Activated CD4-positive, alpha-beta memory T cell treated with anti-CD3 and anti-CD28 coated beads, Interleukin-2, amount 10 ng/mL, durations not matched to agents 7 days and 5 days (primary cell): ENCODE results near the gene HIF1A. TPM values are rescaled to one million over a fixed set of nuclear protein-coding genes. Genes with fewer than 3 reads are reported as not detected.
"Not testable (repeated sequence)": the region's sequence is repeated elsewhere in the genome, so short reads cannot be mapped to it uniquely, and the experiment has no call there.

Experiments used
- CTCF ChIA-PET: fragments of 350-600 bp; sonication (Branson Sonifier 250); formaldehyde crosslinking; loops from one replicate; lab custom pipeline; 2021; ENCODE audit warnings: antibody characterized with exemption, inconsistent platforms; lab: Charles Lee
- POLR2A ChIA-PET: fragments of 350-600 bp; sonication (Branson Sonifier 250); formaldehyde crosslinking; loops from one replicate; lab custom pipeline; 2021; ENCODE audit warnings: antibody characterized with exemption; lab: Charles Lee
- DNase-seq: peaks from one replicate; pipeline ENCODE4 v3.0.0-alpha.2; 2020
- H3K27ac Mint-ChIP-seq: one replicate; pipeline ENCODE4 v1.8.0; 2021; ENCODE audit warnings: mild to moderate bottlenecking, mixed read lengths
- H3K27me3 Mint-ChIP-seq: one replicate; pipeline ENCODE4 v1.8.0; 2021; ENCODE audit warnings: mixed read lengths
- H3K36me3 Mint-ChIP-seq: one replicate; pipeline ENCODE4 v1.8.0; 2021; ENCODE audit warnings: low read depth, mixed read lengths
- H3K4me1 Mint-ChIP-seq: one replicate; pipeline ENCODE4 v1.8.0; 2021; ENCODE audit warnings: mixed read lengths
- H3K4me3 Mint-ChIP-seq: one replicate; pipeline ENCODE4 v1.8.0; 2021; ENCODE audit warnings: mild to moderate bottlenecking, mixed read lengths
- H3K9me3 Mint-ChIP-seq: one replicate; pipeline ENCODE4 v1.8.0; 2021; ENCODE audit warnings: mixed read lengths
- total RNA-seq, 2 experiments: library from RNA; stranded (reverse); gene quantifications; one replicate each; pipeline ENCODE4 v1.2.3, GENCODE V29; 2021

Gene HIF1A
- total RNA-seq, 2 experiments from 2014 or later = 153 to 158 TPM

DNA sequence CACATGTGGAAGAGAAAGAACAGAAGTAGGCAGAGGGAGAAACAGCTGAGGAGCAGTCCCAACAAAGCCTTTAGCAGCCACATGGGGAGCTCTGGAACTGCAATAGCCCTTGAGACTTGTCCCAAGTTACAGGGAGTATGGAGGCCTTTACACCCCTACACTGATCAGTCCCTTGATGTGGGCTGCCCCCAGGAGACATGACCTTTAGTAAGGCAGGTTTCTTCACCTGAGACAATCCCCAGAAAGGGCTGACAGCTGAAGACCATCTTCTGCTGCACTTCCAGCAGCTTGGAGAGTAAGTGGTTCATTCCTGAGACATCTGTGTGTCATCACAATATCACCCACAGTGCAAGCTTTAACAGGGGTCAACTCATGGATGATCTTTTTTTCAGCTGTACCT, 58.3 kb downstream of the HIF1A start:
- Mint-ChIP-seq H3K27ac (no peak overlapping the region), H3K27me3 (peaks cover 15% of the 10 kb centered on the region)

DNA sequence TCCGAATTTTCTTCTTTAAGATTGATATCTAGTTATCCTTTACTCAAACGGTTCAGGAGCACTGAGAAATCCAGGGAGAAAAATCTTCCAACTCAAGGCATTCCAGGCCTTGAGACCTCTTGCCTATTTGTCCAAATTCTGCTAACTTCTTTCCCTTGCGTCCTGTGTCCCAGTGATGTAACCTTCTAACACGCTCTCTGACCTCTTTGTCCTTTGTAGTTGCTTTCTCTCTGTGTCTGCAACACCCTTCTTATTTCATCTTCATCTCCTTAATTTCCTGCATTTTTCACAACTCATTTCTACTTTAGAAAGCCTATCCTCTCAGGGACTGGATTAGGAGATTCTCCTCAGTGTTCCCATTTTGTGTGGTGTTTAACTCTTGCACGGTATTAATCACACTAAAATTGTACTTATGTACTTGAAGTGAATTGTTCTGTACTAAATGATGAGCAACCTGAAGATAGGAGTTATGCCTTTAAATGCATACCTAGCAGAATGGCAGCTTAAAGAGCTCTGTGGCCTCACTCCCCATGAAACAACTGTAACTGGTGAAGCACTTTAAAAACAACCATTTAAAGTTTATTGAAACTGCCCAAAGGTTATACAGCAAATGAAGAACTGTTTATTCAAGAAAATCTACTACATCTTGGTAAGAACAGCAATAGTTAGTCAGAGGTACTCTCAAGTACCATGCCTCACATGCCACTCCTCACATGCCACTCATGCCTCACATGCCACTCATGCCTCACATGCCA, 59.5 kb downstream of the HIF1A start:
- CTCF ChIA-PET = no interaction called here
- Mint-ChIP-seq H3K4me3 (no peak overlapping the region), H3K4me1 (peaks cover 21% of the 10 kb centered on the region), H3K36me3 (peaks cover 27% of the 10 kb centered on the region), H3K9me3 (no peaks in the 10 kb centered on the region), H3K27ac (no peak overlapping the region), H3K27me3 (peaks cover 15% of the 10 kb centered on the region)
- POLR2A ChIA-PET = no interaction called here
- no peak for DNase-seq

More for the DNA sequence above, 58.3 kb downstream of the HIF1A start:
- Mint-ChIP-seq H3K4me1 (peaks cover 25% of the 10 kb centered on the region), H3K36me3 (peaks cover 35% of the 10 kb centered on the region), H3K4me3 (no peak overlapping the region), H3K9me3 (no peaks in the 10 kb centered on the region)
- ChIA-PET CTCF (interaction anchor here (0.6 to 2.7 kb wide), 3 partner anchors 8 to 275 kb away, joined by 3 to 16 read pairs (median 4); partner anchors contain the start of gene SNAPC1), POLR2A (interaction anchor here (1.4 kb wide), 1 partner anchor 8 kb away, joined by 7 read pairs; the partner anchor contains the start of gene SNAPC1)
- DNase-seq = no peak

DNA sequence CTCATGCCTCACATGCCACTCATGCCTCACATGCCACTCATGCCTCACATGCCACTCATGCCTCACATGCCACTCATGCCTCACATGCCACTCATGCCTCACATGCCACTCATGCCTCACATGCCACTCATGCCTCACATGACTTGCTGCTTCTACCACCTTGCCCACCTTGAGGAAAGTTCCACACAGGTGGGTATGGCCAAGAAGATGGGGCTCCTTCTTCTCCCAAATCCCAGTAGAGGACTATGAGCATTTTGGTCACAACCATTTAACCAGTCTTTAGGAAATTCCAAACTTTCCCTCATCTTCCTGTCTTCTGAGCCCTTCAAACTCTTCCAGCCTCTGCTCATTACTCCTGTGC, 60.0 kb downstream of the HIF1A start:
- Mint-ChIP-seq H3K4me1 (peaks cover 15% of the 10 kb centered on the region), H3K36me3 (peaks cover 23% of the 10 kb centered on the region), H3K27me3 (peaks cover 15% of the 10 kb centered on the region)
- POLR2A ChIA-PET, H3K4me3 Mint-ChIP-seq, H3K9me3 Mint-ChIP-seq, CTCF ChIA-PET, H3K27ac Mint-ChIP-seq, DNase-seq: not testable (repeated sequence)

DNA sequence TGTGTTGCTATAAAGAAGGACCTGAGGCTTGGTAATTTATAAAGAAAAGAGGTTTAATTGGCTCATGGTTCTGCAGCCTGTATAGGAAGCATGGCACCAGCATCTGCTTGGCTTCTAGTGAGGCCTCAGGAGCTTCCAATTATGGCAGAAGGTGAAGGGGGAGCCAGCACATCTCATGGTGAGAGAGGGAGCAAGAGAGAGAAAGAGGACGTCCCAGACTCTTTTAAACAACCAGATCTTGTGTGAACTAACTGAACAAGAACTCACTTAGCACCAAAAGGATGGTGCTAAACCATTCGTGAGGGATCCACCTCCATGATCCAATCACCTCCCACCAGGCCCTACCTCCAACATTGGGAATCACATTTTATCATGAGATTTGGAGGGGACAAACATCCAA, 60.8 kb downstream of the HIF1A start:
- Mint-ChIP-seq H3K4me3 (no peak overlapping the region), H3K4me1 (peaks cover 14% of the 10 kb centered on the region), H3K36me3 (peaks cover 19% of the 10 kb centered on the region), H3K27ac (no peak overlapping the region), H3K27me3 (peaks cover 15% of the 10 kb centered on the region), H3K9me3 (no peaks in the 10 kb centered on the region)
- POLR2A ChIA-PET = no interaction called here
- no peak for DNase-seq
- CTCF ChIA-PET = no interaction called here

DNA sequence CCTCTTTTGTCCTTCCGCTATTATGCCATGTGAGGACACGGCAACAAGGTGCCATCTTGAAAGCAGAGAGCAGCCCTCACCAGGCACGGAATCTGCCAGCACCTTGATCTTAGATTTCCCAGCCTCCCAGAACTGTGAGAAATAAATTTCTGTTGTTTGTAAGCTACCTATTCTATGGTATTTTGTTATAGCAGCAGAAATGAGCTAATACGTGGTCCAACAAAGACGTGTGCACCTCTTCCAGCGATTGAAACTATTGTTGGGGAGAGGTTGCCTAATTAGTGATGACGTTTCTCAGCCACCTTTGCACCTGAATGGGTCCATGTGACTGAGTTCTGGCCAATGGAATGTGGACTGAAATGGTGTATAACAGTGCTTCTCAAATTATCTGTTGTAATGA, 64.6 kb downstream of the HIF1A start:
- CTCF ChIA-PET = no interaction called here
- Mint-ChIP-seq H3K4me3 (no peak overlapping the region), H3K9me3 (no peaks in the 10 kb centered on the region), H3K4me1 (peaks cover 35% of the 10 kb centered on the region), H3K36me3 (peaks cover 10% of the 10 kb centered on the region), H3K27me3 (peaks cover 10% of the 10 kb centered on the region), H3K27ac (no peak overlapping the region)
- no peak for DNase-seq
- POLR2A ChIA-PET = no interaction called here

DNA sequence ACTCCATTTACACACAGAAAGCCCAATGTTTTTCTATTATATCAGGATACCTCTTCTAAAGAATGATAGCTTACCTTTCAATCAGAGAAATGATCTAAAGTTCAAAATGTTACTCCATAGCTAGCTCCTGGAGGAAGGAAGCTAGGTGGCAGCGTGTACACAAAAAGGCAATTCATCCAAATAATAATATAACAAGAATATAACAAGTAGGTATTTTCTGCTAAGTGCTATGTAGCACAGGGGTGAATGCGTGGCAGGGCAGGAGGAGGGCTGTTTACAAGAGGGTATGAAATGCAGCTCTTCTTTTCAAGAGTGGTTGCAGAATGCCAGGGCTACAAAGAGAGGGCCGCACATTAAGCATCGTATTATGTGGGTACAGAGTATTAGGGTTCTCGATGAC, 66.2 kb downstream of the HIF1A start:
- Mint-ChIP-seq H3K4me3 (peak overlapping the region; percentile 98), H3K9me3 (no peaks in the 10 kb centered on the region), H3K4me1 (peaks cover 49% of the 10 kb centered on the region), H3K36me3 (peaks cover 12% of the 10 kb centered on the region), H3K27ac (peak overlapping the region; percentile 96), H3K27me3 (peaks cover 5% of the 10 kb centered on the region)
- POLR2A ChIA-PET = interaction anchor here (0.6 to 4.8 kb wide), 20 partner anchors 9 to 431 kb away, joined by 3 to 34 read pairs (median 4); partner anchors contain the start of gene HIF1A
- CTCF ChIA-PET = interaction anchor here (0.5 to 1.7 kb wide), 10 partner anchors 9 to 306 kb away, joined by 3 to 16 read pairs (median 4); no protein-coding TSS in a partner anchor
- no peak for DNase-seq

DNA sequence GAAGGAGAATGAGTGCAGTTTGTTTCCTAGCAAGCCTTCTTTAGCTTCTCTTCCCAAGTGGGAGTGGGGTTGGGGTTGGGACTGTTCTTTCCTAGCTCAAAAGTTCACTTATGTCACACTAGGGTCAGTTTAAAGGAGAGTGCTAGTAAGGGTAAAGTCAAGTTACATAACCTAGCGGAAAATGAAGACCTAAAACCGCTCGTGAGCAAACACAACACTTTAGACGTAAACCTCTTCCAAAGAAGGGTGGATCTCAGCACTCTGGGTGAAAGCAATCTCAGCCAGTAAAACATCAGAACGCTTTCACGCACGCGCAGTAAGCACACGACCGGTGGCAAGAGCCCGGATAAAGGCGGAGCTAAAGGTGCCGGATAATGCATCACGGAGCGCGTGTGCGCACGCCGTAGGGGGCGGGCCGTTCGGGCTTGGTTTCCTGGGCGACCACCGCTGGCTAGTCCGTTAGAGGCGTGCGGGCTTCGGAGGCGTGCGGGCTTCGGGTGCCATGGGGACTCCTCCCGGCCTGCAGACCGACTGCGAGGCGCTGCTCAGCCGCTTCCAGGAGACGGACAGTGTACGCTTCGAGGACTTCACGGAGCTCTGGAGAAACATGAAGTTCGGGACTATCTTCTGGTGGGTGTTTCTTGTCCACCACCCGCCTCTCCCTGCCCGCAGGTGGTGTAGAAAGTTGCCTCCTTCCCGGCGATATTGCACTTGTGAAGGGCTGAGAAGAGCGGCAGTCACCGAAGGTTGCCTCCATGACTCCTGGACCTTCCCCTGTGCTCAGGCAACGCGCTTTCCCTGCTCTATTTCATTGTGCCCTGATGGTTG, 66.9 kb downstream of the HIF1A start, which contains the start of gene SNAPC1:
SNAPC1 (plus strand) TSS at position 462 of the 828 bp plus-strand sequence; CDS start at position 503, 41 bp downstream.
- peaks cover 50% of the 10 kb centered on the region for H3K4me1 Mint-ChIP-seq
- DNase-seq = peak; percentile 98
- no peaks in the 10 kb centered on the region for H3K9me3 Mint-ChIP-seq
- ChIA-PET CTCF (interaction anchor here (0.5 to 1.7 kb wide), 13 partner anchors 10 to 307 kb away, joined by 3 to 16 read pairs (median 3); no protein-coding TSS in a partner anchor), POLR2A (interaction anchor here (0.6 to 4.8 kb wide), 20 partner anchors 9 to 431 kb away, joined by 3 to 34 read pairs (median 4); partner anchors contain the start of gene HIF1A)
- peak within 1 kb of the TSS; percentile 96 for H3K27ac Mint-ChIP-seq
- H3K4me3 Mint-ChIP-seq = peak within 1 kb of the TSS; percentile 98
- peaks cover 4% of the 10 kb centered on the region for H3K27me3 Mint-ChIP-seq
- H3K36me3 Mint-ChIP-seq = peaks cover 14% of the 10 kb centered on the region

DNA sequence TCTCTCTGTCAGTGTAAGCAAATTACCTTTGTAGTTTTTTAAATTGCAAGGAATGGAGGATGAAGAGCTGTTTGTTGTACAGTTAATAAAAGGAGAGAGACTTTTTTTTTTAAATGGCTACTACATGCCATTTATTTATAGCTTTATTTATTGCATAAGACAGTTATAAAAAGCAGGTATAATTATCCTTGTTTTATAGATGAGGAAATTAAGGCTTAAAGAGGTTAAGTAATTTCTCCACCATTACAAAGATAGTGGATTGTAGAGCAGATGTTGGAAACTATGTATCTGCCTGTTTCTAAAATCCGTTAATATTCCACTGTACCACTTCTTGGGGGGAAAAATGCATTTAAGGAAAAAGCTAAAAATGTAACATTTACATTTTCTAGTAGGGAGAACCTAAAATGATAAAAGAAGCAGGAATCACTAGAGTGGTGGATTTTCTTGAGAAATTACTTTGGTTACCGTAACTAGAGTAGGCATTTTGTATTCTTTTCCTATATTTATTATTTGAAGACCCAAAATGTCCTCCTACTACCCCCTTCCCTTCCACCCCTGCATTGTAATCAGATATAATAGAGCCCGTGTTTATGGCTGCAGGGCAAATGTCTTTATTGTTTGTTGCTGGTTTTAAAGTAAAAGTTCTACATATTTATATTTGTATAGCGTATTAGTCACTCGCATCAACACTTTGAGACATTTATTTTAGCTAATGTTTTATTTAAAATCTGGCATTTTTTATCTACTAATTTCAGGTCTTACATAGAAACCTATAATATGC, 69.2 kb downstream of the HIF1A start:
- no peak overlapping the region for H3K4me3 Mint-ChIP-seq
- peaks cover 50% of the 10 kb centered on the region for H3K4me1 Mint-ChIP-seq
- H3K27ac Mint-ChIP-seq = no peak overlapping the region
- H3K27me3 Mint-ChIP-seq = no peaks in the 10 kb centered on the region
- H3K9me3 Mint-ChIP-seq = no peaks in the 10 kb centered on the region
- no peak for DNase-seq
- CTCF ChIA-PET = interaction anchor here (0.7 to 1.4 kb wide), 3 partner anchors 16 to 289 kb away, joined by 3 to 4 read pairs (median 4); no protein-coding TSS in a partner anchor
- peaks cover 26% of the 10 kb centered on the region for H3K36me3 Mint-ChIP-seq
- POLR2A ChIA-PET = interaction anchor here (1.2 to 4.8 kb wide), 2 partner anchors 16 to 24 kb away, joined by 3 to 34 read pairs; no protein-coding TSS in a partner anchor

DNA sequence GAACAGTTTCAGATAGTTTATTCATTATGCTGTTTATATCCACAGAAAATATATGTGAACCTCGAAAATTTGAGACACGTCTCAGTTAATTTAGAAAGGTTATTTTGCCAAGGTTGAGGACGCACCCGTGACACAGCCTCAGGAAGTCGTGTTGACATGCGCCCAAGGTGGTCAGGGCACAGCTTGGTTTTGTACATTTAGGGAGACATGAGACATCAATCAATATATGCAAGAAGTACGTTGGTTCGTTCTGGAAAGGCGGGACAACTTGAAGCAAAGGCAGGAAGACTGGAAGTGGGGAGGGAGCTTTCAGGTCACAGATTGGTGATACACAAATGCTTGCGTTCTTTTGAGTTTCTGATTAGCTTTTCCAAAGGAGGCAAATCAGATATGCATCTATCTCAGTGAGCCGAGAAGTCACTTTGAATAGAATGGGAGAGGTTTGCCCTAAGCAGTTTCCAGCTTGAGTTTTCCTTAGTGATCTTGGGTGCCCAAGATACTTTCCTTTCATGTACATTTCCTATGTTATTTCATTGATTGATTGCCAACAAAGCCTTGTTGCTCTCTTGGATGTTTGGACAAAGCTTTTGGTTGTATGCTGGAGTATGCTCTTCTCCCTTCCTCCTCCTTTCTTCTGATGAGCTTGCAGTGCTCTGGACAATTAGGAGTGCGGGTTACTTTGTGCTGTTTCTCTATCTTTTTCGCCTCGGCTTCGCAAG, 70.1 kb downstream of the HIF1A start:
- ChIA-PET CTCF (interaction anchor here (1.4 to 2.5 kb wide), 2 partner anchors 17 to 305 kb away, joined by 4 to 6 read pairs; no protein-coding TSS in a partner anchor), POLR2A (no interaction called here)
- H3K4me3 Mint-ChIP-seq = no peak overlapping the region
- H3K27me3 Mint-ChIP-seq = no peaks in the 10 kb centered on the region
- H3K36me3 Mint-ChIP-seq = peaks cover 30% of the 10 kb centered on the region
- DNase-seq = no peak
- H3K27ac Mint-ChIP-seq = no peak overlapping the region
- H3K9me3 Mint-ChIP-seq = no peaks in the 10 kb centered on the region
- peaks cover 50% of the 10 kb centered on the region for H3K4me1 Mint-ChIP-seq

DNA sequence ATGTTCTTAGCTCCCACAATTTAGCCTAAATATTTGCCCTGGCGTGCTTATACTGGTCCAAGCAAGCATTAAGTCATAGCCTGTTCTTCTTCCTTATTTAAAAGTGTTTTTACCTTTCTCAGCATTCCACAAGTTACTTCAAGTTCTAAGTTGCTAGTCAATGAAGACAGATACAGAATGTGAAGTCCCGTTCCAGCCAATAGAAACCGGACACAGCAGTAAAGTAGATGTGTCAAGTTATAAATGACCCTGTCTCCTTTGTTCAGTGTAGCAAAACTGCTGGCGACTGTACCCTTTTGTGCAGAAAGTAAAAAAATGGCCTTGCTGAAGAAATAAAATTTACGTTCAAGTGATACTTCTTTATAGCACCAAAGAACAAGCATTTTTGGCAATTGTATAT, 70.8 kb downstream of the HIF1A start:
- ChIA-PET POLR2A (no interaction called here), CTCF (interaction anchor here (2.5 kb wide), 1 partner anchor 306 kb away, joined by 6 read pairs; no protein-coding TSS in a partner anchor)
- no peaks in the 10 kb centered on the region for H3K9me3 Mint-ChIP-seq
- no peak overlapping the region for H3K4me3 Mint-ChIP-seq
- no peak for DNase-seq
- H3K36me3 Mint-ChIP-seq = peaks cover 32% of the 10 kb centered on the region
- peaks cover 46% of the 10 kb centered on the region for H3K4me1 Mint-ChIP-seq
- no peak overlapping the region for H3K27ac Mint-ChIP-seq
- H3K27me3 Mint-ChIP-seq = no peaks in the 10 kb centered on the region

DNA sequence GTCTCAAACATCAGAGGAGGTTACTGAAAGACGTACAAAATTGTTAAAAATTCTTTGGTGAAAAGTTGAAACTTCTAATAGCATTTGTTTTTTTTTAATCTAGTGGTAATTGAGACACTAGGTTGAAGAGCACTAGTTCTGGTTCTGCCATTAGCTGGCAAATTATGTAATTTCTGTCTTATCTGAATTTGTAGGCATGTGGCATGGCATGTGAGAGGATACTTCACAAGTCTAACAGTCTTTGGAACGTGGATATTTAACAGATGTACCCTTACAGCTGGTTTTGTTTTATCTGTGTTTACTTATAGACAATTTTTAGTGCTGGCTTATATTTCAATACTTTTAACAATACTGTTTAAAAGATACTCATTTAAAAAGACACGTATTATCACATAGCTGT, 72.9 kb downstream of the HIF1A start:
- Mint-ChIP-seq H3K27ac (no peak overlapping the region), H3K36me3 (peaks cover 41% of the 10 kb centered on the region), H3K9me3 (no peaks in the 10 kb centered on the region), H3K27me3 (no peaks in the 10 kb centered on the region), H3K4me3 (no peak overlapping the region), H3K4me1 (peaks cover 29% of the 10 kb centered on the region)
- no peak for DNase-seq
- ChIA-PET CTCF (interaction anchor here (1.0 kb wide), 1 partner anchor 314 kb away, joined by 3 read pairs; no protein-coding TSS in a partner anchor), POLR2A (no interaction called here)
